Thoracic aorta (tissue), 2 donors: ENCODE measurements around the gene AMBP. TPM values are rescaled to one million over a fixed set of nuclear protein-coding genes. Genes with fewer than 3 reads are reported as not detected.
A peak's percentile ranks its signal among the peaks of the same experiment; 100 is the strongest.

Experiments used
- ATAC-seq: fragments of 150-250 bp; one replicate; pipeline ENCODE4 v1.8.0; 2017; ENCODE audit warnings: low read depth; ENCODE audit not compliant: insufficient number of reproducible peaks, low FRiP score
- DNase-seq: peaks from one replicate; pipeline ENCODE4 v3.0.0-alpha.2; 2020; ENCODE audit warnings: low spot score
- H3K27ac ChIP-seq, 2 donors: fragments of 200-600 bp; sonication (generic); 1 replicate in 1 of 2; 2 replicates in 1 of 2; pipeline ENCODE4 v1.5.1; 2016; ENCODE audit warnings: mild to moderate bottlenecking in 2 of 2, moderate library complexity in 2 of 2
- H3K27me3 ChIP-seq: fragments of 200-600 bp; sonication (generic); replicated peaks from 2 replicates; pipeline ENCODE4 v1.6.0; 2016; ENCODE audit warnings: mild to moderate bottlenecking; ENCODE audit not compliant: insufficient read depth
- H3K36me3 ChIP-seq: fragments of 200-600 bp; sonication (generic); one replicate; pipeline ENCODE4 v1.5.1; 2016
- H3K4me1 ChIP-seq, 2 donors: fragments of 200-600 bp; sonication (generic); 1 replicate in 1 of 2; 2 replicates in 1 of 2; pipeline versions ENCODE4 v1.5.1 to v1.6.0; 2016; ENCODE audit warnings: low read depth in 2 of 2, mild to moderate bottlenecking in 1 of 2; ENCODE audit not compliant: control insufficient read depth in 1 of 2
- H3K4me3 ChIP-seq: fragments of 200-600 bp; sonication (generic); 2 replicates; pipeline ENCODE4 v1.5.1; 2016; ENCODE audit warnings: mild to moderate bottlenecking
- H3K9me3 ChIP-seq: fragments of 200-600 bp; sonication (generic); 2 replicates; pipeline ENCODE4 v1.5.1; 2016
- CTCF ChIP-seq: fragments of 200-600 bp; sonication (generic); IDR thresholded peaks from one replicate; pipeline ENCODE4 v1.5.1; 2019; ENCODE audit warnings: antibody characterized with exemption
- total RNA-seq, 2 donors: library from RNA; depleted of rRNA; stranded (reverse); fragments of >200 nt; gene quantifications; one replicate each; pipeline versions ENCODE4 v1.1.0 to v1.2.3, GENCODE V29; 2016

AMBP gene
- total RNA-seq, 2 donors from 2014 or later, result not detected

GRCh38 chr9:114035221-114035844 is 42.8 kb downstream of the AMBP start:
- peaks cover 40% of the 10 kb centered on the region for H3K36me3 ChIP-seq

GRCh38 chr9:114034661-114035062 is 43.4 kb downstream of the AMBP start:
- peaks cover 47% of the 10 kb centered on the region for H3K36me3 ChIP-seq
- DNase-seq, result no peak

More at GRCh38 chr9:114035221-114035844, 42.8 kb downstream of the AMBP start:
- no peak for TF ChIP-seq CTCF
- DNase-seq (no peak), ATAC-seq (no peak)
- Histone ChIP-seq H3K4me3 (peak overlapping the region; percentile 47), H3K4me1 (peaks cover 4 to 31% of the 10 kb centered on the region in 2 donors), H3K9me3 (no peaks in the 10 kb centered on the region), H3K27me3 (no peaks in the 10 kb centered on the region), H3K27ac (peak overlapping the region; percentile 49 to 66)

GRCh38 chr9:114034196-114034595 is 43.9 kb downstream of the AMBP start:
- Histone ChIP-seq H3K27ac (peak overlapping the region; percentile 49 to 66), H3K9me3 (no peaks in the 10 kb centered on the region), H3K4me3 (no peak overlapping the region), H3K36me3 (peaks cover 45% of the 10 kb centered on the region), H3K4me1 (peaks cover 4 to 31% of the 10 kb centered on the region in 2 donors), H3K27me3 (no peaks in the 10 kb centered on the region)
- DNase-seq (no peak), ATAC-seq (no peak)
- TF ChIP-seq CTCF, result no peak

More at GRCh38 chr9:114034661-114035062, 43.4 kb downstream of the AMBP start:
- Histone ChIP-seq H3K9me3 (no peaks in the 10 kb centered on the region), H3K27me3 (no peaks in the 10 kb centered on the region), H3K4me1 (peaks cover 4 to 31% of the 10 kb centered on the region in 2 donors), H3K4me3 (peak overlapping the region; percentile 47), H3K27ac (peak overlapping the region; percentile 49 to 66)
- no peak for TF ChIP-seq CTCF
- no peak for ATAC-seq

DNA sequence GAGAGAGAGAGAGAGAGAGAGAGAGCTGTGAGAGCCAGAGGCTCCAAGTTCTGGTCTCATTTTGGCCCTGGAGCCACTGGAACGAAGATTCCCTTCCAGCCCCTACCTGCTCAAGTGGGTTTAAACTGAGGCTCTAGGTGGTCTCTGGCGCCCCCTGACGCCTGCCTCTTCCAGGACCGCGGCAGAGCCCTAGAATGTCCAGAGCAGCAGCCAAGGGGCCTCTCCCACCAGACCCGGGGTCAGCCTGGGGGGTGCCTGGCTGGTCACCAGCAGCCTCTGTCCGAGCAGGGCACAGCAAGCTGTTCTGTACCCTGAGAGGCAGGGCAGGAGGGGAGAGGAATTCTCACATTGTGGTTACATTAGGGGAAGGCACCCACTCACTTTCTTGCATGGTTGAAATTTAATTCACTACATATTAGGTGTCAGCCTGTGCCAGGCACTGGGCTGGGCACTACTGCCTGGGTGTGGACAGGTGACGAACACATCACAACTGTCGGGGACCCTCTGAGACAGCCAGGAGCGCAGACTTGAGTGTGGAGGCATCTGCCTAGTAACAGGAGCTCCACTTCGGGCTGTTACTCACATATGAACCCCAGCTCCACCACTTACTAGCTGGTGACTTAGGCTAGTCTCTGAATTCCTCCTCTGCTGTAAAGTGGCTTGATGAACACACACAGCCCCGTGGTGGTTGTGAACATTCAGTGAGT is 44.5 kb downstream of the AMBP start:
- ATAC-seq (no peak), DNase-seq (no peak)
- Histone ChIP-seq H3K4me1 (peaks cover 4 to 31% of the 10 kb centered on the region in 2 donors), H3K9me3 (no peaks in the 10 kb centered on the region), H3K36me3 (peaks cover 44% of the 10 kb centered on the region), H3K27me3 (no peaks in the 10 kb centered on the region), H3K27ac (no peak overlapping the region), H3K4me3 (no peak overlapping the region)
- peak; percentile 45 for TF ChIP-seq CTCF
